Neural cell (in vitro differentiated cells): Measurements from ENCODE around the gene SHISA9. TPM values are rescaled to one million over a fixed set of nuclear protein-coding genes. Genes with fewer than 3 reads are reported as not detected.

Source experiments
- H2AFZ ChIP-seq: fragments of 200-600, 300-800 bp; sonication (generic), shearing (Covaris generic); 2 replicates; pipeline ENCODE4 v1.6.0; 2014; ENCODE audit warnings: low read depth, mild to moderate bottlenecking, antibody characterized with exemption, low read length, moderate library complexity
- H3F3A ChIP-seq: fragments of 200-600 bp; shearing (Covaris generic); 2 replicates; pipeline ENCODE4 v1.6.1; 2016; ENCODE audit warnings: mild to moderate bottlenecking, moderate library complexity, mixed read lengths, antibody characterized with exemption, low read length; ENCODE audit not compliant: insufficient read depth, poor library complexity, severe bottlenecking
- H3K27ac ChIP-seq: fragments of 200-600, 300-800 bp; sonication (generic), shearing (Covaris generic); 2 replicates; pipeline ENCODE4 v1.5.1; 2014; ENCODE audit warnings: mild to moderate bottlenecking, low read length, moderate library complexity
- H3K27me3 ChIP-seq: fragments of 300-800, 200-600 bp; sonication (generic), shearing (Covaris generic); 2 replicates; pipeline ENCODE4 v1.6.0; 2014; ENCODE audit warnings: mild to moderate bottlenecking, low read depth, low read length, moderate library complexity; ENCODE audit not compliant: insufficient read depth
- H3K36me3 ChIP-seq: fragments of 300-800, 200-600 bp; sonication (generic), shearing (Covaris generic); 2 replicates; pipeline ENCODE4 v1.5.1; 2014; ENCODE audit warnings: mild to moderate bottlenecking, antibody characterized with exemption, low read length, moderate library complexity; ENCODE audit not compliant: insufficient read depth
- H3K4me2 ChIP-seq: fragments of 300-800, 200-600 bp; sonication (generic), shearing (Covaris generic); 2 replicates; pipeline ENCODE4 v1.6.0; 2014; ENCODE audit warnings: mild to moderate bottlenecking, low read length
- H3K4me3 ChIP-seq: fragments of 300-800, 200-600 bp; sonication (generic), shearing (Covaris generic); 2 replicates; pipeline ENCODE4 v1.5.1; 2014; ENCODE audit warnings: mild to moderate bottlenecking, low read length, moderate library complexity
- H3K79me2 ChIP-seq: fragments of 200-600 bp; shearing (Covaris generic); replicated peaks from 2 replicates; pipeline ENCODE4 v1.6.0; 2014; ENCODE audit warnings: mild to moderate bottlenecking, low read length, moderate library complexity; ENCODE audit not compliant: insufficient read depth
- H3K9ac ChIP-seq: fragments of 300-800, 200-600 bp; sonication (generic), shearing (Covaris generic); 2 replicates; pipeline ENCODE4 v1.6.1; 2016; ENCODE audit warnings: mild to moderate bottlenecking, low read length, mixed read lengths
- H3K9me2 ChIP-seq: fragments of 200-600 bp; shearing (Covaris generic); 2 replicates; pipeline ENCODE4 v1.6.1; 2016; ENCODE audit warnings: mild to moderate bottlenecking, low read length, mixed read lengths; ENCODE audit not compliant: insufficient read depth
- H3K9me3 ChIP-seq: fragments of 200-600, 300-800 bp; sonication (generic), shearing (Covaris generic); 2 replicates; pipeline ENCODE4 v1.6.1; 2016; ENCODE audit warnings: mild to moderate bottlenecking, mixed run types, low read length, moderate library complexity, mixed read lengths
- H4K20me1 ChIP-seq: fragments of 200-600 bp; shearing (Covaris generic); 2 replicates; pipeline ENCODE4 v1.6.1; 2016; ENCODE audit warnings: mild to moderate bottlenecking, mixed run types; ENCODE audit not compliant: insufficient read depth
- CTCF ChIP-seq: fragments of 450-650 bp; IDR thresholded peaks from 2 replicates; pipeline ENCODE4 v1.5.1; 2014; ENCODE audit warnings: antibody characterized with exemption, mild to moderate bottlenecking, moderate library complexity; ENCODE audit not compliant: poor library complexity, severe bottlenecking
- EP300 ChIP-seq: fragments of 450-650 bp; conservative IDR thresholded peaks from 2 replicates; pipeline ENCODE4 v1.6.1; 2014; ENCODE audit warnings: antibody characterized with exemption, mild to moderate bottlenecking, moderate library complexity; ENCODE audit not compliant: poor library complexity, severe bottlenecking
- EZH2 ChIP-seq: fragments of 200-600, 300-800 bp; shearing (Covaris generic), sonication (generic); IDR thresholded peaks from 2 replicates; pipeline ENCODE4 v1.6.1; 2014; ENCODE audit warnings: antibody characterized with exemption, low read length, borderline replicate concordance, mild to moderate bottlenecking; ENCODE audit not compliant: insufficient read depth, poor library complexity, severe bottlenecking
- MXI1 ChIP-seq: fragments of 450-650 bp; conservative IDR thresholded peaks from 2 replicates; pipeline ENCODE4 v1.6.1; 2014; ENCODE audit warnings: antibody characterized with exemption, mild to moderate bottlenecking; ENCODE audit not compliant: poor library complexity, severe bottlenecking
- POLR2AphosphoS5 ChIP-seq: IDR thresholded peaks from 2 replicates; pipeline ENCODE4 v1.6.1; 2012
- RAD21 ChIP-seq: fragments of 450-650 bp; conservative IDR thresholded peaks from 2 replicates; pipeline ENCODE4 v1.6.1; 2014; ENCODE audit warnings: antibody characterized with exemption, mild to moderate bottlenecking, moderate library complexity
- SMC3 ChIP-seq: fragments of 450-650 bp; conservative IDR thresholded peaks from 2 replicates; pipeline ENCODE4 v1.6.1; 2014; ENCODE audit warnings: antibody characterized with exemption, mild to moderate bottlenecking, moderate library complexity; ENCODE audit not compliant: poor library complexity
- TAF1 ChIP-seq: IDR thresholded peaks from 2 replicates; pipeline ENCODE4 v1.6.1; 2012; ENCODE audit warnings: low read depth
- polyA plus RNA-seq: library from polyadenylated mRNA; depleted of rRNA; stranded (reverse); fragments of >200 nt; gene quantifications from 2 replicates; pipeline ENCODE4 v1.2.3, GENCODE V29; 2014

SHISA9 gene
- polyA plus RNA-seq, 1 donor from 2014 or later, result 2.0 TPM

GRCh38 chr16:13134836-13135235 lies 233.4 kb downstream of the SHISA9 start:
- Histone ChIP-seq H3F3A (no peaks in the 10 kb centered on the region), H3K27me3 (no peaks in the 10 kb centered on the region), H3K9me2 (no peaks in the 10 kb centered on the region), H2AFZ (no peak overlapping the region), H3K79me2 (no peaks in the 10 kb centered on the region), H3K9ac (no peak overlapping the region), H4K20me1 (no peaks in the 10 kb centered on the region), H3K4me2 (no peak overlapping the region), H3K27ac (no peak overlapping the region), H3K9me3 (no peaks in the 10 kb centered on the region), H3K4me3 (no peak overlapping the region), H3K36me3 (no peaks in the 10 kb centered on the region)
- TF ChIP-seq CTCF (no peak), RAD21 (no peak), TAF1 (no peak), MXI1 (no peak), EZH2 (no peak)

DNA sequence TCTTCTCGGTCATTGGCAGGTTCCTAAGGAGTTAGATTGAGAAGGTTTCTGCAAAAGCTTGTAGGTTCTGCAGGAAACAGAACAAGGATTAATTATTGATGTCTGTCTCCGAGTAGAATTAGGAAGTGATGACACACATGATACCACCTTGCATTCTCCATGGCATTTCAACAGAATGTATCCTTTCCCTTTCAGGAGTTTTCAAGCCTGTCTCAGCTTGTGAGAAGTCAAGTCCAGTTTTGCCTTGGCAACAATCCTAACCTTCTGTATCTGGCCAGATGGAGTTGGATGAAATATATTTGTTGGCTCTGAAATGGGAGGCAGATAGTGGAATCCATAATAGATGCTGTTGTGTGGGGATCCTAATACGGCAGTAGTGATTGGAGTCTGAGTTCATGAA lies 235.5 kb downstream of the SHISA9 start:
- no peaks in the 10 kb centered on the region for H3K9me3 ChIP-seq
- H3K9ac ChIP-seq, result no peak overlapping the region
- H2AFZ ChIP-seq, result no peak overlapping the region
- H3K4me3 ChIP-seq, result no peak overlapping the region
- no peaks in the 10 kb centered on the region for H3K27me3 ChIP-seq
- no peaks in the 10 kb centered on the region for H4K20me1 ChIP-seq
- TF ChIP-seq RAD21 (no peak), EP300 (no peak), MXI1 (no peak), CTCF (no peak), EZH2 (no peak), POLR2AphosphoS5 (no peak), SMC3 (no peak), TAF1 (no peak)
- no peaks in the 10 kb centered on the region for H3F3A ChIP-seq
- no peaks in the 10 kb centered on the region for H3K9me2 ChIP-seq
- H3K4me2 ChIP-seq, result no peak overlapping the region
- H3K36me3 ChIP-seq, result no peaks in the 10 kb centered on the region
- H3K79me2 ChIP-seq, result no peaks in the 10 kb centered on the region
- no peak overlapping the region for H3K27ac ChIP-seq

- H3K9ac ChIP-seq, result no peak overlapping the region
- H2AFZ ChIP-seq, result no peak overlapping the region
- no peak for TF ChIP-seq CTCF
- no peak overlapping the region for H3K4me3 ChIP-seq
- H3K27me3 ChIP-seq, result no peaks in the 10 kb centered on the region
- no peak overlapping the region for H3K27ac ChIP-seq
- no peaks in the 10 kb centered on the region for H3K9me2 ChIP-seq
- no peaks in the 10 kb centered on the region for H3K9me3 ChIP-seq
- no peaks in the 10 kb centered on the region for H3K36me3 ChIP-seq
- no peaks in the 10 kb centered on the region for H3K79me2 ChIP-seq
- H3F3A ChIP-seq, result no peaks in the 10 kb centered on the region
- no peaks in the 10 kb centered on the region for H4K20me1 ChIP-seq
- no peak overlapping the region for H3K4me2 ChIP-seq
These were observed 237.1 kb downstream of the SHISA9 start for GRCh38 chr16:13138528-13138927.
